ENCODE measurements around the gene PHEX. TPM values are rescaled to one million over a fixed set of nuclear protein-coding genes. Genes with fewer than 3 reads are reported as not detected.
"Not testable (repeated sequence)": the region's sequence is repeated elsewhere in the genome, so short reads cannot be mapped to it uniquely, and the experiment has no call there.

Gene PHEX
- polyA plus RNA-seq, 3 donors: 0.03 TPM; not detected in 2

DNA sequence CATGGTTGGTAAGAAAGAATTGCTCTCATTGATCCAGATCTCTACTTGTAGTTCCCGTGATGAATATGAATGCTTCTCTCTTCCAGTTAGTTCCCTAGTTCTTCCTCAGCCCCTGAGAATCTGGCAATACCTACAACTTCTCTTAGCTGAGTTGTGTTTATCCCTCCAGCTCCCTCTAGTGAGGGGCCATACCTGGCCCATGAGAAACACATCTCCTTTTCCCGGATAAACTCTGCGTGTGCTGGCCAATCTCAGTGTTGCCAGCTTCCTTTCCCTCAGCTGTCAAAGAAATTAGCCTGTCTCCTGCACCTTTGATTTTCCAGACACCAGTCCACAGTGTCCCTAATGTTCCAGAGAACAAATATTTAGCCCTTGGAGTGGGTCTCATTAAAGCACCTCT lies 246.2 kb downstream of the PHEX start:
- WGBS (ENCODE audit: insufficient coverage): 73% methylated on average over 2 of the region's 3 CpGs
- Histone ChIP-seq H4K20me1 (ENCODE audit: insufficient read depth, low read length) (no peaks in the 10 kb centered on the region), H3K36me3 (replicated peaks in 1 of 2; ENCODE audit: control insufficient read depth in 1 of 2, insufficient read depth in 2 of 2, low read length in 2 of 2) (no peaks in the 10 kb centered on the region), H3K9me3 (replicated peaks in 1 of 2; ENCODE audit: control insufficient read depth in 1 of 2, insufficient read depth in 1 of 2, low read length in 2 of 2) (no peaks in the 10 kb centered on the region), H3K4me1 (ENCODE audit: control insufficient read depth in 1 of 2, insufficient read depth in 2 of 2, low read length in 2 of 2) (no peaks in the 10 kb centered on the region), H3K4me3 (replicated peaks in 1 of 3; ENCODE audit: low read depth in 2 of 3, low read length in 3 of 3) (no peak overlapping the region), H3K4me2 (replicated peaks; ENCODE audit: extremely low read depth, low read length, poor library complexity, severe bottlenecking) (no peak overlapping the region), H2AFZ (ENCODE audit: insufficient read depth, low read depth, low read length, poor library complexity, severe bottlenecking) (no peak overlapping the region), H3K79me2 (ENCODE audit: insufficient read depth, low read length) (no peaks in the 10 kb centered on the region), H3K27ac (ENCODE audit: low read depth in 1 of 2, low read length in 2 of 2) (no peak overlapping the region), H3K27me3 (ENCODE audit: control insufficient read depth in 2 of 2, insufficient read depth in 2 of 2, low read length in 2 of 2) (no peaks in the 10 kb centered on the region), H3K9ac (ENCODE audit: insufficient read depth, low read length, poor library complexity, severe bottlenecking) (no peak overlapping the region)
- Mint-ChIP-seq H3K27me3 (ENCODE audit: low read depth in 3 of 3) (no peaks in the 10 kb centered on the region), H3K4me3 (no peak overlapping the region), H3K4me1 (no peaks in the 10 kb centered on the region), H3K27ac (no peak overlapping the region), H3K9me3 (peaks cover 0 to 15% (median 2%) of the 10 kb centered on the region in 7 donors), H3K36me3 (no peaks in the 10 kb centered on the region)
- intact Hi-C loops (cut with micrococcal nuclease): no loop called here
- TF ChIP-seq, protein P1, sequence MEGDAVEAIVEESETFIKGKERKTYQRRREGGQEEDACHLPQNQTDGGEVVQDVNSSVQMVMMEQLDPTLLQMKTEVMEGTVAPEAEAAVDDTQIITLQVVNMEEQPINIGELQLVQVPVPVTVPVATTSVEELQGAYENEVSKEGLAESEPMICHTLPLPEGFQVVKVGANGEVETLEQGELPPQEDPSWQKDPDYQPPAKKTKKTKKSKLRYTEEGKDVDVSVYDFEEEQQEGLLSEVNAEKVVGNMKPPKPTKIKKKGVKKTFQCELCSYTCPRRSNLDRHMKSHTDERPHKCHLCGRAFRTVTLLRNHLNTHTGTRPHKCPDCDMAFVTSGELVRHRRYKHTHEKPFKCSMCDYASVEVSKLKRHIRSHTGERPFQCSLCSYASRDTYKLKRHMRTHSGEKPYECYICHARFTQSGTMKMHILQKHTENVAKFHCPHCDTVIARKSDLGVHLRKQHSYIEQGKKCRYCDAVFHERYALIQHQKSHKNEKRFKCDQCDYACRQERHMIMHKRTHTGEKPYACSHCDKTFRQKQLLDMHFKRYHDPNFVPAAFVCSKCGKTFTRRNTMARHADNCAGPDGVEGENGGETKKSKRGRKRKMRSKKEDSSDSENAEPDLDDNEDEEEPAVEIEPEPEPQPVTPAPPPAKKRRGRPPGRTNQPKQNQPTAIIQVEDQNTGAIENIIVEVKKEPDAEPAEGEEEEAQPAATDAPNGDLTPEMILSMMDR (IDR thresholded peaks at IDR 0.05): no peak
- no peak for DNase-seq

DNA sequence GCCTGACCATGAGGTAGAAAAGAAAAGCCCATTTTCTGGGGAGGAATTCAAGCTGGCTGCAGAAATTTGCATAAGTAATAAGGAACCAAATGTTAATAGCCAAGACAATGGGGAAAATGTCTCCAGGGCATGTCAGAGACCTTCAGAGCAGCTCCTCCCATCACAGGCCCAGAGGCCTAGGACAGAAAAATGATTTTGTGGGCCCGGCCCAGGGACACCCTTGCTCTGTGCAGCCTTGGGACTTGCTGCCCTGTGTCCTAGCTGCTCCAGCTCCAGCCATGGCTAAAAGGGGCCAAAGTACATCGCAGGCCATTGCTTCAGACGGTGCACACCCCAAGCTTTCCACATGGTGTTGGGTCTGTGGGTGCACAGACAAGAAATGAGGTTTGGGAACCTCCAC lies 257.1 kb downstream of the PHEX start:
- H2AFZ ChIP-seq (ENCODE audit: insufficient read depth, low read depth, low read length, poor library complexity, severe bottlenecking); H3K4me1 Mint-ChIP-seq; H3K27me3 Mint-ChIP-seq (ENCODE audit: low read depth in 3 of 3); H3K27ac ChIP-seq (ENCODE audit: low read depth in 1 of 2, low read length in 2 of 2); H3K4me1 ChIP-seq (ENCODE audit: control insufficient read depth in 1 of 2, insufficient read depth in 2 of 2, low read length in 2 of 2); H3K4me2 ChIP-seq (replicated peaks; ENCODE audit: extremely low read depth, low read length, poor library complexity, severe bottlenecking); H3K9ac ChIP-seq (ENCODE audit: insufficient read depth, low read length, poor library complexity, severe bottlenecking); H4K20me1 ChIP-seq (ENCODE audit: insufficient read depth, low read length); H3K27ac Mint-ChIP-seq; H3K9me3 ChIP-seq (replicated peaks in 1 of 2; ENCODE audit: control insufficient read depth in 1 of 2, insufficient read depth in 1 of 2, low read length in 2 of 2); intact Hi-C loops (cut with micrococcal nuclease); H3K27me3 ChIP-seq (ENCODE audit: control insufficient read depth in 2 of 2, insufficient read depth in 2 of 2, low read length in 2 of 2); H3K79me2 ChIP-seq (ENCODE audit: insufficient read depth, low read length); H3K4me3 ChIP-seq (replicated peaks in 1 of 3; ENCODE audit: low read depth in 2 of 3, low read length in 3 of 3); DNase-seq; H3K36me3 ChIP-seq (replicated peaks in 1 of 2; ENCODE audit: control insufficient read depth in 1 of 2, insufficient read depth in 2 of 2, low read length in 2 of 2); H3K4me3 Mint-ChIP-seq; H3K36me3 Mint-ChIP-seq: not testable (repeated sequence)
- H3K9me3 Mint-ChIP-seq: peaks cover 0 to 10% (median 2%) of the 10 kb centered on the region in 7 donors
- WGBS (ENCODE audit: insufficient coverage): no CpG with 5 or more reads among the region's 3 CpGs
